22Rv1 (cell line): ENCODE results near the gene NRXN3.

Experiments used
- CTCF ChIP-seq: fragments of 450-650 bp; IDR thresholded peaks from 2 replicates; pipeline ENCODE4 v1.5.1; 2017; ENCODE audit warnings: mild to moderate bottlenecking
- ZFX ChIP-seq: fragments of 450-650 bp; IDR thresholded peaks from 2 replicates; pipeline ENCODE4 v1.6.1; 2017; ENCODE audit warnings: antibody characterized with exemption, borderline replicate concordance

GRCh38 chr14:79704041-79704807 is 1534.1 kb downstream of the NRXN3 start:
- TF ChIP-seq CTCF (no peak), ZFX (no peak)
